PC-3 (cell line): ENCODE data around the gene FOXJ3. TPM values are rescaled to one million over a fixed set of nuclear protein-coding genes. Genes with fewer than 3 reads are reported as not detected.
A peak's percentile ranks its signal among the peaks of the same experiment; 100 is the strongest.

Source experiments
- ATAC-seq: fragments of 200-7000 bp; cut with Tn5 transposase; 2 replicates; pipeline ENCODE4 v1.9.1; 2020; ENCODE audit warnings: mild to moderate bottlenecking, moderate library complexity
- BruUV-seq: library from RNA; stranded (reverse); fragments of 400-500 nt; replicated peaks from 2 replicates; lab custom pipeline; 2021; lab: Mats Ljungman, UMichigan
- CTCF ChIA-PET: fragments of 300-600 bp; sonication (Branson Sonifier 250); formaldehyde crosslinking; loops from one replicate; lab custom pipeline; 2022; ENCODE audit warnings: antibody characterized with exemption; lab: Charles Lee
- POLR2A ChIA-PET: fragments of 300-600 bp; sonication (Branson Sonifier 250); formaldehyde crosslinking; loops from one replicate; lab custom pipeline; 2022; ENCODE audit warnings: antibody characterized with exemption; ENCODE audit not compliant: unreplicated experiment; lab: Charles Lee
- DNase-seq: peaks from one replicate; pipeline ENCODE4 v3.0.0-alpha.2; 2015
- H2AFZ ChIP-seq: fragments of 300-600 bp; sonication (generic); 2 replicates; pipeline ENCODE4 v1.6.0; 2016; ENCODE audit warnings: antibody characterized with exemption, low read length
- H3F3A ChIP-seq: fragments of 300-600 bp; sonication (generic); one replicate; pipeline ENCODE4 v1.6.0; 2017; ENCODE audit warnings: antibody characterized with exemption, low read length, control low read depth, mild to moderate bottlenecking; ENCODE audit not compliant: unreplicated experiment
- H3K27ac ChIP-seq: fragments of 300-600 bp; sonication (generic); 2 replicates; pipeline ENCODE4 v1.5.1; 2016; ENCODE audit warnings: mild to moderate bottlenecking, low read length
- H3K27me3 ChIP-seq: fragments of 300-600 bp; sonication (generic); 2 replicates; pipeline ENCODE4 v1.6.1; 2016; ENCODE audit warnings: low read length, mixed read lengths
- H3K36me3 ChIP-seq: fragments of 300-600 bp; sonication (generic); 2 replicates; pipeline ENCODE4 v1.6.1; 2016; ENCODE audit warnings: low read depth, mixed run types, low read length, mixed read lengths
- H3K4me1 ChIP-seq: fragments of 300-600 bp; sonication (generic); 2 replicates; pipeline ENCODE4 v1.5.1; 2016; ENCODE audit warnings: low read length; ENCODE audit not compliant: insufficient read depth
- H3K4me2 ChIP-seq: fragments of 300-600 bp; sonication (generic); 2 replicates; pipeline ENCODE4 v1.6.0; 2016; ENCODE audit warnings: low read length
- H3K4me3 ChIP-seq: fragments of 300-600 bp; sonication (generic); 2 replicates; pipeline ENCODE4 v1.5.1; 2016; ENCODE audit warnings: mild to moderate bottlenecking, low read length, mixed read lengths
- H3K79me2 ChIP-seq: fragments of 300-600 bp; sonication (generic); 2 replicates; pipeline ENCODE4 v1.6.1; 2017; ENCODE audit warnings: low read length, mixed read lengths
- H3K9ac ChIP-seq: fragments of 300-600 bp; sonication (generic); 2 replicates; pipeline ENCODE4 v1.6.0; 2016; ENCODE audit warnings: mild to moderate bottlenecking, low read length
- H3K9me2 ChIP-seq: fragments of 300-600 bp; sonication (generic); replicated peaks from 2 replicates; pipeline ENCODE4 v1.6.1; 2016; ENCODE audit warnings: mixed run types, low read length, mixed read lengths
- H3K9me3 ChIP-seq: fragments of 300-600 bp; sonication (generic); 2 replicates; pipeline ENCODE4 v1.6.1; 2016; ENCODE audit warnings: low read length, mixed read lengths
- H4K20me1 ChIP-seq: fragments of 300-600 bp; sonication (generic); 2 replicates; pipeline ENCODE4 v1.6.1; 2016; ENCODE audit warnings: low read length, mixed read lengths
- EZH2 ChIP-seq: fragments of 300-600 bp; sonication (generic); IDR thresholded peaks from one replicate; pipeline ENCODE4 v1.6.1; 2017; ENCODE audit warnings: antibody characterized with exemption, mild to moderate bottlenecking, low read length; ENCODE audit not compliant: unreplicated experiment
- EZH2phosphoT487 ChIP-seq: fragments of 300-600 bp; sonication (generic); IDR thresholded peaks from 2 replicates; pipeline ENCODE4 v1.6.1; 2018; ENCODE audit warnings: mild to moderate bottlenecking, antibody characterized with exemption, low read length, borderline replicate concordance
- intact Hi-C: fragments of 100-400 bp; cut with micrococcal nuclease; formaldehyde crosslinking; loops from 2 replicates; pipeline ENCODE4 v1.9.0; 2023
- total RNA-seq: library from RNA; depleted of rRNA; stranded (reverse); fragments of >200 nt; gene quantifications from 2 replicates; pipeline ENCODE4 v1.2.3, GENCODE V29; 2014
- TF ChIP-seq, protein P1 (sequence below): fragments of 300-600 bp; sonication (generic); conservative IDR thresholded peaks from 2 replicates; pipeline ENCODE4 v1.5.1; 2017; ENCODE audit warnings: antibody characterized with exemption, low read depth, mild to moderate bottlenecking, low read length

FOXJ3 gene
- total RNA-seq, 1 experiment from 2014 or later = 23.4 TPM

DNA sequence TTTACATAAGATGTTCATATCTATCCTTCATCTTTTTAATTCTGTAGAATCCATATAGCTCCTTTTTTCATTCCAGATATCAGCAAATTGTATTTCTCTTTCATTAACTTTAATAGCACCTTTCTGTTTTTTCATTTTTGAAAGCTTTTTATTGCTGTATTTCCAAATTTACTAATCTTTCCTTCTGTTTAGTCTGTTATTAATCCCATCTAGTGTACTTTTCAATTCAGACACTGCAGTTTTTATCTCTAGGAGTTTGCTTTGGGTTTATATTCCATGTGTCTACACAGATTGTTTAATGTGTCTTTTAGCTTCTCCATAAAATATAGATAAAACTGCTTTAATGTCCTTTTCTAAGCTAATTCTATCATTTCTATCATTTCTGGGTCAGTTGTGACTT, 133.0 kb downstream of the FOXJ3 start:
- Histone ChIP-seq H2AFZ (no peak overlapping the region), H3K9me2 (no peaks in the 10 kb centered on the region), H3F3A (no peaks in the 10 kb centered on the region), H4K20me1 (no peaks in the 10 kb centered on the region), H3K27me3 (no peaks in the 10 kb centered on the region), H3K36me3 (peaks cover 51% of the 10 kb centered on the region), H3K4me1 (peaks cover 25% of the 10 kb centered on the region), H3K27ac (no peak overlapping the region), H3K79me2 (peaks cover 29% of the 10 kb centered on the region), H3K4me2 (no peak overlapping the region), H3K9me3 (no peaks in the 10 kb centered on the region), H3K4me3 (no peak overlapping the region), H3K9ac (no peak overlapping the region)
- DNase-seq = no peak
- no peak for ATAC-seq
- ChIA-PET CTCF (no interaction called here), POLR2A (no interaction called here)
- intact Hi-C loops = no loop called here
- BruUV-seq = no TSS peak
- TF ChIP-seq EZH2 = no peak
- TF ChIP-seq, protein P1, sequence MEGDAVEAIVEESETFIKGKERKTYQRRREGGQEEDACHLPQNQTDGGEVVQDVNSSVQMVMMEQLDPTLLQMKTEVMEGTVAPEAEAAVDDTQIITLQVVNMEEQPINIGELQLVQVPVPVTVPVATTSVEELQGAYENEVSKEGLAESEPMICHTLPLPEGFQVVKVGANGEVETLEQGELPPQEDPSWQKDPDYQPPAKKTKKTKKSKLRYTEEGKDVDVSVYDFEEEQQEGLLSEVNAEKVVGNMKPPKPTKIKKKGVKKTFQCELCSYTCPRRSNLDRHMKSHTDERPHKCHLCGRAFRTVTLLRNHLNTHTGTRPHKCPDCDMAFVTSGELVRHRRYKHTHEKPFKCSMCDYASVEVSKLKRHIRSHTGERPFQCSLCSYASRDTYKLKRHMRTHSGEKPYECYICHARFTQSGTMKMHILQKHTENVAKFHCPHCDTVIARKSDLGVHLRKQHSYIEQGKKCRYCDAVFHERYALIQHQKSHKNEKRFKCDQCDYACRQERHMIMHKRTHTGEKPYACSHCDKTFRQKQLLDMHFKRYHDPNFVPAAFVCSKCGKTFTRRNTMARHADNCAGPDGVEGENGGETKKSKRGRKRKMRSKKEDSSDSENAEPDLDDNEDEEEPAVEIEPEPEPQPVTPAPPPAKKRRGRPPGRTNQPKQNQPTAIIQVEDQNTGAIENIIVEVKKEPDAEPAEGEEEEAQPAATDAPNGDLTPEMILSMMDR = no peak
- TF ChIP-seq EZH2phosphoT487 = no peak

DNA sequence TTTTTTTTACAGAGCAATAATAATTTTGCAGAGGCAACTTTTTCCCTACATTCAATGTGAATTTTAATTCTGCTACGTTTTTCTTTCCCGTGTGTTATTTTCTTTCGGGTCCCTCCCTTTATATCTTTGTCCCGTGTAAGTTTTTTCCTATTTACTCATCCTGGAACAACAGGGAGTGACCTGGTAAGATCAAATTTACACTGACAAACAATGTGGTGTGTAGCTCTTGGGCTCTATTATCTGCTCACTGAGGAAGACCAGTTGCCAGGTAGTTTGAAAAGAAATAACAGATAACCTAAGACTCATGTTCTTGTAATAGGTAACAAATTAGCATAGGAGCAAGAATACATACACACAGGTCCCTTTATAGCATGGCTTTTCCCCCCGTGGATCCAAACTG, 136.8 kb downstream of the FOXJ3 start:
- no peak for DNase-seq
- Histone ChIP-seq H3F3A (no peaks in the 10 kb centered on the region), H3K4me3 (no peak overlapping the region), H3K9me3 (no peaks in the 10 kb centered on the region), H3K9ac (no peak overlapping the region), H3K27me3 (no peaks in the 10 kb centered on the region), H3K79me2 (0 out of 2 replicates have a peak, but pooled peaks cover 5% of the 10 kb centered on the region), H3K9me2 (no peaks in the 10 kb centered on the region), H3K4me2 (no peak overlapping the region), H3K4me1 (peaks cover 6% of the 10 kb centered on the region; the same call in 1 of the 2 replicates), H2AFZ (no peak overlapping the region), H3K27ac (0 out of 2 replicates have a peak overlapping the region, but pooled peaks have one; percentile 1), H4K20me1 (no peaks in the 10 kb centered on the region), H3K36me3 (peaks cover 34% of the 10 kb centered on the region)
- TF ChIP-seq EZH2phosphoT487 (no peak), EZH2 (no peak)
- TF ChIP-seq, protein P1 = no peak
- intact Hi-C loops = no loop called here
- BruUV-seq = no TSS peak
- ChIA-PET CTCF (no interaction called here), POLR2A (interaction anchor here (0.5 kb wide), 1 partner anchor 14 kb away, joined by 3 read pairs; no protein-coding TSS in a partner anchor)
- peak; percentile 69 for ATAC-seq

DNA sequence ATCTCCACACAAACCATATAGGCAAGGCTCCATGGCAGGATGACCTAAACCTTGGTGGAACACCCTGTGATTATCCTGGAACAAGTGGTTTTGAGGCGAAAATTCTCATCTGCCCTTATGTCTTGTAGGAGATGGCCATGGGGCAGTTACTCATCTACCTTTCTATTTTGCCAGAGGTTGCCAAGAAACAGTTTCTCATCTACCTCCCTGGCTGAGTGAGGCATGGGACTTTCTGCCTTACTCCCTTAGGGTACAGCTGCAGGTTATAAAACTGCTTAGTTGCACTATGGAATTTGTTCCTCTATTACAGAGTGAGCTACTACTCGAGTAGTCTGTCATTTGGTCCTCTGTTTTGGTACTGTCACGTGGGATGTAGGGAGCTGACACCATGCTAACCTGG, 139.2 kb downstream of the FOXJ3 start:
- Histone ChIP-seq H3K79me2 (no peaks in the 10 kb centered on the region), H3K36me3 (peaks cover 18% of the 10 kb centered on the region), H3K9me2 (no peaks in the 10 kb centered on the region), H3K9me3 (no peaks in the 10 kb centered on the region), H3K4me1 (peaks cover 6% of the 10 kb centered on the region; the same call in 1 of the 2 replicates), H3K9ac (no peak overlapping the region), H3K4me2 (no peak overlapping the region), H3K27me3 (no peaks in the 10 kb centered on the region), H4K20me1 (no peaks in the 10 kb centered on the region), H2AFZ (no peak overlapping the region), H3F3A (no peaks in the 10 kb centered on the region), H3K27ac (no peak overlapping the region), H3K4me3 (no peak overlapping the region)
- ATAC-seq (no peak), DNase-seq (no peak)
- no TSS peak for BruUV-seq
- intact Hi-C loops = no loop called here
- ChIA-PET CTCF (no interaction called here), POLR2A (no interaction called here)
- no peak for TF ChIP-seq EZH2phosphoT487
- TF ChIP-seq, protein P1 = no peak
- no peak for TF ChIP-seq EZH2
